ENCODE data around the gene FIBP.

FIBP gene

DNA sequence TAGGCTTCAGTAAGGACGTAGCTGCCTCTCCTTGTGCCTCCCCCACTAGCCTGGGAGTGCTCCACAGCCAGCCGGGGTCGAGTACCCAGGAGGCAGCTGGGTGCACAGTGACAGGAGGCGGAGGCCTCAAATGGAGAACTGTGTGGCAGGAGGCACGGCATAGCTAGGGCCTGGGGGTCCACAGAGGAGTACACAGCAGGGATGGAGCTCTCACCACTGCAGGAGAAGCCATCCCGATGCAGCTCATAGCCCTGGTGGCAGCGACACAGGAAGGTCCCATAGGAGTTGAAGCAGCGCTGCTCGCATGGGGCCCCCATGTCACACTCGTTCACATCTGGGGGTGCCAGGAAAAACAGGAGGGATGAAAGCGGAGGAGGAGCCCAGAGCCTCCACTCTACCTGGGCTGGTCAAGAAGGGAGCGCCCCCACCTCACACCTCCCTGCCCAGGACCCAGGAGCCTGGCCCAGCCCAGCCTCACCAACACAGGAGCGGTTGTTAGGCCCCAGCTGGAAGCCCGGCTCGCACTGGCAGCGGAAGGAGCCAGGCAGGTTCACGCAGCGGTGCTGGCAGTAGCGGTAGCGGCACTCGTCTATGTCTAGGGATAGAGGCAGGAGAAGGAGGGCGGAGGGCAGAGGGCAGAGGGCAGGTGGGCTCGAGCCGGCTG, 18.5 kb downstream of the FIBP start:
- Histone ChIP-seq H3K9me3 (ENCODE audit: insufficient read depth, low read depth, low read length) (no peaks in the 10 kb centered on the region), H3F3A (ENCODE audit: low read depth) (no peaks in the 10 kb centered on the region), H4K20me1 (ENCODE audit: insufficient read depth, low read length, poor library complexity, severe bottlenecking) (peaks cover 4% of the 10 kb centered on the region), H3K9me2 (replicated peaks; ENCODE audit: low read depth, low read length) (no peaks in the 10 kb centered on the region), H3K27me3 (ENCODE audit: insufficient read depth, low read length, poor library complexity, severe bottlenecking) (no peaks in the 10 kb centered on the region), H3K9ac (ENCODE audit: low read depth, low read length, poor library complexity, severe bottlenecking) (peak overlapping the region; percentile 0), H2AFZ (ENCODE audit: low read length) (no peak overlapping the region), H3K79me2 (ENCODE audit: insufficient read depth, low read length) (peaks cover 5% of the 10 kb centered on the region; the same call in 1 of the 2 replicates), H3K4me3 (ENCODE audit: low read length, poor library complexity, severe bottlenecking) (peak overlapping the region; percentile 21), H3K4me2 (ENCODE audit: low read depth, low read length, poor library complexity, severe bottlenecking) (peak overlapping the region; percentile 41), H3K36me3 (ENCODE audit: insufficient read depth, low read length) (peaks cover 8% of the 10 kb centered on the region; the same call in 1 of the 2 replicates), H3K4me1 (ENCODE audit: insufficient read depth, low read length, poor library complexity, severe bottlenecking) (peaks cover 34% of the 10 kb centered on the region)
- TF ChIP-seq EZH2phosphoT487 (IDR thresholded peaks at IDR 0.05; ENCODE audit: borderline replicate concordance) (no peak), CTCF (conservative IDR thresholded peaks at IDR 0.05; ENCODE audit: low read length) (no peak)

DNA sequence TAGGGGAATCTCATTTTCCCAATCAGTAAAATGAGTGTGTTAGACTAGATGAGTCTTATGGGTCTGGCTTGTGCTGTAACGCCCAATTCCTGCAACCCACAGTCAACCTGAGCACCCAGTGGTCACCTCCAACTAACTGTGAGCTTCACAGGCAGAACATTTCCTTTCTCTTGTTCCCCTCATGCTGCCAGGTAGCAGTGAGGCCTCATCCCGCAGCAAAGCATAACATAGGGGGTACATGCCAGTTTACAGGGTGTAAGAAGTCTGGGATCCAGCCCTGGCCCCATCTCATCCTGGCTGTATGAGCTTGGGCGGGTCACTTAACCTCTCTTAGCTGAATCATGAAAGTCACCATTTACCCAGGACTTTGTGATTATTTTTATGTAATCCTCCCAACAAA, 19.4 kb downstream of the FIBP start:
- Histone ChIP-seq H3K4me3 (ENCODE audit: low read length, poor library complexity, severe bottlenecking) (no peak overlapping the region), H3K9me3 (ENCODE audit: insufficient read depth, low read depth, low read length) (no peaks in the 10 kb centered on the region), H3K36me3 (ENCODE audit: insufficient read depth, low read length) (peaks cover 17% of the 10 kb centered on the region; the same call in 1 of the 2 replicates), H3K9me2 (replicated peaks; ENCODE audit: low read depth, low read length) (no peaks in the 10 kb centered on the region), H3K4me2 (ENCODE audit: low read depth, low read length, poor library complexity, severe bottlenecking) (no peak overlapping the region), H3F3A (ENCODE audit: low read depth) (no peaks in the 10 kb centered on the region), H3K27me3 (ENCODE audit: insufficient read depth, low read length, poor library complexity, severe bottlenecking) (no peaks in the 10 kb centered on the region), H2AFZ (ENCODE audit: low read length) (no peak overlapping the region), H3K9ac (ENCODE audit: low read depth, low read length, poor library complexity, severe bottlenecking) (no peak overlapping the region), H3K79me2 (ENCODE audit: insufficient read depth, low read length) (peaks cover 14% of the 10 kb centered on the region; the same call in 1 of the 2 replicates), H4K20me1 (ENCODE audit: insufficient read depth, low read length, poor library complexity, severe bottlenecking) (peaks cover 4% of the 10 kb centered on the region), H3K4me1 (ENCODE audit: insufficient read depth, low read length, poor library complexity, severe bottlenecking) (peaks cover 34% of the 10 kb centered on the region)
- TF ChIP-seq EZH2phosphoT487 (IDR thresholded peaks at IDR 0.05; ENCODE audit: borderline replicate concordance) (no peak), CTCF (conservative IDR thresholded peaks at IDR 0.05; ENCODE audit: low read length) (no peak)

DNA sequence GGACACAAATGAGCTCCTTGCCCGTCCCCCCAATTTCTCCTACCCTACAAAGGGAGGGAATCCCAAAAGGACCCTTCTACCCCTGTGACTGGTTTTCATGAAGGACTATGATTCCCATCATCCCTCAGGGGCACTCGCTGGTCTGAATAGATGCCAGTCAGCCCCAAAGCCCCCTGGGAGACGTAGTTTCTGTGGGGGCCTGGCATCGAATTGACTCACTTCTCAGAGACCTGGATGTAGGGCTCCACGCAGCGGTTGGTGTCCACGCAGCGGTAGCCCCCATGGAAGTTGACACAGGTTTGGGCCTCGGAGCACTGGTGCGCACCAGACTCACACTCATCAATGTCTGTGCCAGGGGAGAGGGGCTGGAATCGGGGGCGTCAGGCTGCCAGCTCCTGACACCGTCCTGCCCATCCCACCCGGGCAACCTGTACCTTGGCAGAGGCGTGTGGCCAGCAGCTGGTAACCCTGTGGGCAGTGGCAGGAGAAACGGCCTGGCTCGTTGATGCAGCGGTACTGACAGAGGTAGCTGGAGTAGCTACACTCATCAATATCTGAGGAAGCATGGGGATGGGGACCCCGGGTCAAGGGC, 20.1 kb downstream of the FIBP start:
- H2AFZ ChIP-seq (ENCODE audit: low read length): no peak overlapping the region
- H3K4me3 ChIP-seq (ENCODE audit: low read length, poor library complexity, severe bottlenecking): no peak overlapping the region
- H3K36me3 ChIP-seq (ENCODE audit: insufficient read depth, low read length): peaks cover 24% of the 10 kb centered on the region; the same call in 1 of the 2 replicates
- no peaks in the 10 kb centered on the region for H3K27me3 ChIP-seq (ENCODE audit: insufficient read depth, low read length, poor library complexity, severe bottlenecking)
- H3K9me3 ChIP-seq (ENCODE audit: insufficient read depth, low read depth, low read length): no peaks in the 10 kb centered on the region
- H3K9ac ChIP-seq (ENCODE audit: low read depth, low read length, poor library complexity, severe bottlenecking): no peak overlapping the region
- no peaks in the 10 kb centered on the region for H3K9me2 ChIP-seq (replicated peaks; ENCODE audit: low read depth, low read length)
- H3K4me2 ChIP-seq (ENCODE audit: low read depth, low read length, poor library complexity, severe bottlenecking): no peak overlapping the region
- H4K20me1 ChIP-seq (ENCODE audit: insufficient read depth, low read length, poor library complexity, severe bottlenecking): peaks cover 4% of the 10 kb centered on the region
- H3K4me1 ChIP-seq (ENCODE audit: insufficient read depth, low read length, poor library complexity, severe bottlenecking): peaks cover 32% of the 10 kb centered on the region
- H3K79me2 ChIP-seq (ENCODE audit: insufficient read depth, low read length): peaks cover 21% of the 10 kb centered on the region; the same call in 1 of the 2 replicates
- H3F3A ChIP-seq (ENCODE audit: low read depth): no peaks in the 10 kb centered on the region
- no peak for TF ChIP-seq EZH2phosphoT487 (IDR thresholded peaks at IDR 0.05; ENCODE audit: borderline replicate concordance)
- no peak for TF ChIP-seq CTCF (conservative IDR thresholded peaks at IDR 0.05; ENCODE audit: low read length)
